Measurements from ENCODE around the gene MBD1. TPM values are rescaled to one million over a fixed set of nuclear protein-coding genes. Genes with fewer than 3 reads are reported as not detected.

The MBD1 gene
- total RNA-seq, 1 experiment from 2014 or later, result 53.4 TPM

GRCh38 chr18:50250935-50251334 lies 30.4 kb downstream of the MBD1 start (continued):
- TF ChIP-seq ZNF423 (CRISPR knock-in tag; IDR thresholded peaks at IDR 0.05) (no peak), NFATC4 (CRISPR knock-in tag; IDR thresholded peaks at IDR 0.05) (no peak), PRDM15 (CRISPR knock-in tag; IDR thresholded peaks at IDR 0.05) (no peak), ZMAT4 (CRISPR knock-in tag; IDR thresholded peaks at IDR 0.05) (no peak)

- H3K4me3 Mint-ChIP-seq, result no peak overlapping the region
- POLR2A ChIA-PET, result no interaction called here
- no peak for ATAC-seq
- H3K36me3 Mint-ChIP-seq, result no peaks in the 10 kb centered on the region
- no peak overlapping the region for H3K27ac Mint-ChIP-seq
- CTCF ChIA-PET, result no interaction called here
- no peak for TF ChIP-seq ATF1 (CRISPR knock-in tag; IDR thresholded peaks at IDR 0.05)
- no peak for TF ChIP-seq RELA (CRISPR knock-in tag; IDR thresholded peaks at IDR 0.05; ENCODE audit: borderline replicate concordance)
- TF ChIP-seq GABPB1 (CRISPR knock-in tag; IDR thresholded peaks at IDR 0.05), result no peak
- TF ChIP-seq ERG (CRISPR knock-in tag; IDR thresholded peaks at IDR 0.05), result no peak
- no peak for TF ChIP-seq ZNF423 (CRISPR knock-in tag; IDR thresholded peaks at IDR 0.05)
- no peak for TF ChIP-seq ZNF219 (CRISPR knock-in tag; IDR thresholded peaks at IDR 0.05; ENCODE audit: borderline replicate concordance)
- TF ChIP-seq CREB1 (CRISPR knock-in tag; IDR thresholded peaks at IDR 0.05), result no peak
- TF ChIP-seq ZNF138 (CRISPR knock-in tag; conservative IDR thresholded peaks at IDR 0.05), result no peak
- H3K27me3 Mint-ChIP-seq (ENCODE audit: low read depth), result no peaks in the 10 kb centered on the region; the same call in 1 of the 2 replicates
- peaks cover 6% of the 10 kb centered on the region; the same call in 1 of the 2 replicates for H3K9me3 Mint-ChIP-seq
- H3K4me1 Mint-ChIP-seq, result peaks cover 22% of the 10 kb centered on the region
- no peak for DNase-seq (ENCODE audit: low spot score)
Measured at GRCh38 chr18:50249576-50249975, 31.7 kb downstream of the MBD1 start.

GRCh38 chr18:50247561-50247960 lies 33.8 kb downstream of the MBD1 start:
- CTCF ChIA-PET, result interaction anchor here (1.1 kb wide), 1 partner anchor 44 kb away, joined by 3 read pairs; no protein-coding TSS in a partner anchor
- ATAC-seq, result no peak
- H3K27me3 Mint-ChIP-seq (ENCODE audit: low read depth), result peaks cover 4% of the 10 kb centered on the region
- POLR2A ChIA-PET, result no interaction called here
- peaks cover 23% of the 10 kb centered on the region for H3K9me3 Mint-ChIP-seq
- H3K4me1 Mint-ChIP-seq, result peaks cover 22% of the 10 kb centered on the region
- H3K36me3 Mint-ChIP-seq, result peaks cover 7% of the 10 kb centered on the region
- no peak overlapping the region for H3K27ac Mint-ChIP-seq
- no peak for DNase-seq (ENCODE audit: low spot score)
- H3K4me3 Mint-ChIP-seq, result no peak overlapping the region
- TF ChIP-seq E2F5 (CRISPR knock-in tag; IDR thresholded peaks at IDR 0.05) (no peak), MXD4 (CRISPR knock-in tag; IDR thresholded peaks at IDR 0.05; ENCODE audit: borderline replicate concordance) (no peak), PRDM15 (CRISPR knock-in tag; IDR thresholded peaks at IDR 0.05) (no peak), ERG (CRISPR knock-in tag; IDR thresholded peaks at IDR 0.05) (no peak), EMX1 (CRISPR knock-in tag; IDR thresholded peaks at IDR 0.05) (no peak), ZNF138 (CRISPR knock-in tag; conservative IDR thresholded peaks at IDR 0.05) (no peak), ZSCAN18 (CRISPR knock-in tag; IDR thresholded peaks at IDR 0.05) (no peak), HMGA2 (CRISPR knock-in tag; IDR thresholded peaks at IDR 0.05) (no peak), NR2C2 (CRISPR knock-in tag; IDR thresholded peaks at IDR 0.05) (no peak)

Data from WTC11 (cell line).